ENCODE data around the gene RELN. TPM values are rescaled to one million over a fixed set of nuclear protein-coding genes. Genes with fewer than 3 reads are reported as not detected.

Gene RELN
- total RNA-seq, 1 donor from 2014 or later: 5.4 TPM

GRCh38 chr7:103679151-103680132 lies 310.0 kb downstream of the RELN start:
- Mint-ChIP-seq H3K4me3 (ENCODE audit: low read depth) (no peak overlapping the region), H3K36me3 (ENCODE audit: insufficient read depth) (no peaks in the 10 kb centered on the region), H3K27me3 (no peaks in the 10 kb centered on the region), H3K9me3 (ENCODE audit: low read depth) (peaks cover 6% of the 10 kb centered on the region), H3K27ac (no peak overlapping the region), H3K4me1 (ENCODE audit: low read depth) (no peaks in the 10 kb centered on the region)
- no peak for TF ChIP-seq CTCF (IDR thresholded peaks at IDR 0.05; ENCODE audit: unreplicated experiment)
- no peak for DNase-seq (ENCODE audit: low spot score, unreplicated experiment)

- DNase-seq (ENCODE audit: low spot score, unreplicated experiment): no peak
- Mint-ChIP-seq H3K27me3 (no peaks in the 10 kb centered on the region), H3K4me1 (ENCODE audit: low read depth) (no peaks in the 10 kb centered on the region), H3K36me3 (ENCODE audit: insufficient read depth) (no peaks in the 10 kb centered on the region), H3K4me3 (ENCODE audit: low read depth) (no peak overlapping the region), H3K27ac (no peak overlapping the region), H3K9me3 (ENCODE audit: low read depth) (no peaks in the 10 kb centered on the region)
- no peak for TF ChIP-seq CTCF (IDR thresholded peaks at IDR 0.05; ENCODE audit: unreplicated experiment)
Observed at GRCh38 chr7:103668279-103668941, 321.0 kb downstream of the RELN start.

- Mint-ChIP-seq H3K9me3 (ENCODE audit: low read depth) (no peaks in the 10 kb centered on the region), H3K27me3 (no peaks in the 10 kb centered on the region), H3K4me3 (ENCODE audit: low read depth) (no peak overlapping the region), H3K4me1 (ENCODE audit: low read depth) (no peaks in the 10 kb centered on the region), H3K36me3 (ENCODE audit: insufficient read depth) (no peaks in the 10 kb centered on the region), H3K27ac (no peak overlapping the region)
- TF ChIP-seq CTCF (IDR thresholded peaks at IDR 0.05; ENCODE audit: unreplicated experiment): no peak
- no peak for DNase-seq (ENCODE audit: low spot score, unreplicated experiment)
Observed at GRCh38 chr7:103666326-103666725, 323.1 kb downstream of the RELN start.

- no peak for DNase-seq (ENCODE audit: low spot score, unreplicated experiment)
- no peaks in the 10 kb centered on the region for H3K27me3 Mint-ChIP-seq
Observed at GRCh38 chr7:103664577-103664976, 324.9 kb downstream of the RELN start.

More at GRCh38 chr7:103664577-103664976, 324.9 kb downstream of the RELN start:
- no peak for TF ChIP-seq CTCF (IDR thresholded peaks at IDR 0.05; ENCODE audit: unreplicated experiment)
- H3K27ac Mint-ChIP-seq: no peak overlapping the region
- no peak overlapping the region for H3K4me3 Mint-ChIP-seq (ENCODE audit: low read depth)
- peaks cover 5% of the 10 kb centered on the region for H3K4me1 Mint-ChIP-seq (ENCODE audit: low read depth)
- no peaks in the 10 kb centered on the region for H3K36me3 Mint-ChIP-seq (ENCODE audit: insufficient read depth)
- no peaks in the 10 kb centered on the region for H3K9me3 Mint-ChIP-seq (ENCODE audit: low read depth)

Measured in progenitor cell of endocrine pancreas (in vitro differentiated cells).